Panc1 (cell line): Measurements from ENCODE around the gene GUCY2C. TPM values are rescaled to one million over a fixed set of nuclear protein-coding genes. Genes with fewer than 3 reads are reported as not detected.

ENCODE experiments used
- ATAC-seq: fragments of 200-7000 bp; cut with Tn5 transposase; 2 replicates; pipeline ENCODE4 v1.9.1; 2020; ENCODE audit warnings: mild to moderate bottlenecking, moderate library complexity
- BruUV-seq: library from RNA; stranded (reverse); fragments of 400-500 nt; replicated peaks from 2 replicates; lab custom pipeline; 2021; lab: Mats Ljungman, UMichigan
- CTCF ChIA-PET: fragments of 300-600 bp; sonication (Branson Sonifier 250); formaldehyde crosslinking; loops from one replicate; lab custom pipeline; 2022; ENCODE audit warnings: antibody characterized with exemption; lab: Charles Lee
- POLR2A ChIA-PET: fragments of 300-600 bp; sonication (Branson Sonifier 250); formaldehyde crosslinking; loops from one replicate; lab custom pipeline; 2022; ENCODE audit warnings: antibody characterized with exemption; lab: Charles Lee
- DNase-seq: peaks from one replicate; pipeline ENCODE4 v3.0.0-alpha.2; 2010; ENCODE audit warnings: low read depth, low spot score
- H3K27ac ChIP-seq: 2 replicates; pipeline ENCODE4 v1.5.1; 2011; ENCODE audit warnings: mild to moderate bottlenecking, low read length, inconsistent platforms
- H3K27me3 ChIP-seq: fragments of 200-500 bp; sonication (Bioruptor generic); 2 replicates; pipeline ENCODE4 v1.6.0; 2014; ENCODE audit warnings: low read length, inconsistent platforms; ENCODE audit not compliant: control insufficient read depth, insufficient read depth
- H3K36me3 ChIP-seq: fragments of 200-500 bp; sonication (Bioruptor generic); 2 replicates; pipeline ENCODE4 v1.5.1; 2014; ENCODE audit warnings: inconsistent platforms, mild to moderate bottlenecking, low read length, moderate library complexity; ENCODE audit not compliant: control insufficient read depth, insufficient read depth
- H3K4me1 ChIP-seq: 2 replicates; pipeline ENCODE4 v1.5.1; 2011; ENCODE audit warnings: inconsistent platforms, mild to moderate bottlenecking, low read length, moderate library complexity; ENCODE audit not compliant: control insufficient read depth, insufficient read depth
- H3K4me3 ChIP-seq, 2 experiments: 2 replicates each; pipeline ENCODE4 v1.5.1; 2011 to 2012; ENCODE audit warnings: low read depth in 2 of 2, low read length in 2 of 2, mild to moderate bottlenecking in 2 of 2, inconsistent platforms in 1 of 2, moderate library complexity in 1 of 2
- H3K9me3 ChIP-seq: fragments of 200-500 bp; sonication (Bioruptor generic); 2 replicates; pipeline ENCODE4 v1.5.1; 2014; ENCODE audit warnings: low read depth, mild to moderate bottlenecking, inconsistent platforms, low read length, moderate library complexity; ENCODE audit not compliant: control insufficient read depth, insufficient read depth
- POLR2AphosphoS5 ChIP-seq: IDR thresholded peaks from 2 replicates; pipeline ENCODE4 v1.6.1; 2012; ENCODE audit warnings: mild to moderate bottlenecking, low read depth, low read length, moderate library complexity
- SIN3A ChIP-seq: IDR thresholded peaks from 2 replicates; pipeline ENCODE4 v1.6.1; 2012; ENCODE audit warnings: low read depth, mild to moderate bottlenecking, low read length, moderate library complexity, borderline replicate concordance; ENCODE audit not compliant: insufficient read depth
- TCF7L2 ChIP-seq: IDR thresholded peaks from 2 replicates; pipeline ENCODE4 v1.6.1; 2011; ENCODE audit warnings: mild to moderate bottlenecking, low read depth, low read length, inconsistent platforms
- in situ Hi-C: cut with HindIII; loops from 2 replicates; pipeline ENCODE4 v1.10.0; 2016; ENCODE audit warnings: low sequenced_read_pairs, low pct_unique_long_range_greater_than_20kb
- intact Hi-C: fragments of 100-400 bp; cut with micrococcal nuclease; formaldehyde crosslinking; loops from one replicate; pipeline ENCODE4 v1.10.0; 2022; ENCODE audit not compliant: unreplicated experiment
- total RNA-seq: library from RNA; stranded (reverse); gene quantifications from one replicate; pipeline ENCODE4 v1.2.1, GENCODE V29; 2021; ENCODE audit not compliant: unreplicated experiment
- TF ChIP-seq, protein P1 (sequence below): fragments of 450-650 bp; IDR thresholded peaks from 2 replicates; pipeline ENCODE4 v1.5.1; 2017; ENCODE audit warnings: mild to moderate bottlenecking
- TF ChIP-seq, protein P2 (sequence below), 2 experiments: IDR thresholded peaks; 2 replicates each; pipeline ENCODE4 v1.6.1; 2011 to 2012; ENCODE audit warnings: low read depth in 2 of 2, control low read depth in 1 of 2, low read length in 1 of 2, mild to moderate bottlenecking in 1 of 2, moderate library complexity in 1 of 2; ENCODE audit not compliant: insufficient read depth in 1 of 2

Gene GUCY2C
- total RNA-seq, 1 experiment from 2014 or later: 0.13 TPM

DNA sequence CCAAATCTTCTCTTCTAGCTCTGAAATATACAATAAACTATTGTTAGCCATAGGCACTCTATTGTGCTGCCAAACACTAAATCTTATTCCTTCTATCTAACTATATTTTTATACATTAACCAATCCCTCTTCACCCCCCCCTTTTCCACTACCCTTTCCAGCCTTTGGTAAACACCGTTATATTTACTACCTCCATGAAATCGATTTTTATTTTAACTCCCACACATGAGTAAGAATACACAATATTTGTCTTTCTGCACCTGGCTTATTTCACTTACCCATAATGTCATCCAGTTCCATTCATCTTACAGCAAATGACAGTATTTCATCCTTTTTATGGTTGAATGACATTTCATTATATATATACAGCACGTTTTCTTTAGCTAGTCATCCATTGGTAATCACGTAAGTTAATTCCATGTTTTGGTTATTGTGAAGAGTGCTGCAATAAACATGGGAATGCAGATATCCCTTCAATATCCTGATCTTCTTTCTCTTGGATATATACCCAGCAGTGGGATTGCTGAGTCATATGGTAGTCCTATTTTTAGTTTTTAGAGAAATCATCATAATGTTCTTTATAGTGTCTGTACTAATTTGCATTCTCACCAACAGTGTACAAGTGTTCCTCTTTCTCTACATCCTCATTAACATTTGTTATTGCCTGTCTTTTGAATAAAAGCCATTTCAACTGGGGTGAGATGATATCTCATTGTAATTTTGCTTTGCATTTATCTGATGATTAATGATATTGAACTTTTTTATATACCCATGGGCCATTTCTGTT lies 94.5 kb downstream of the GUCY2C start:
- DNase-seq: no peak
- no peaks in the 10 kb centered on the region for H3K27me3 ChIP-seq
- no peak overlapping the region for H3K4me3 ChIP-seq
- intact Hi-C loops: no loop called here
- TF ChIP-seq, protein P1, sequence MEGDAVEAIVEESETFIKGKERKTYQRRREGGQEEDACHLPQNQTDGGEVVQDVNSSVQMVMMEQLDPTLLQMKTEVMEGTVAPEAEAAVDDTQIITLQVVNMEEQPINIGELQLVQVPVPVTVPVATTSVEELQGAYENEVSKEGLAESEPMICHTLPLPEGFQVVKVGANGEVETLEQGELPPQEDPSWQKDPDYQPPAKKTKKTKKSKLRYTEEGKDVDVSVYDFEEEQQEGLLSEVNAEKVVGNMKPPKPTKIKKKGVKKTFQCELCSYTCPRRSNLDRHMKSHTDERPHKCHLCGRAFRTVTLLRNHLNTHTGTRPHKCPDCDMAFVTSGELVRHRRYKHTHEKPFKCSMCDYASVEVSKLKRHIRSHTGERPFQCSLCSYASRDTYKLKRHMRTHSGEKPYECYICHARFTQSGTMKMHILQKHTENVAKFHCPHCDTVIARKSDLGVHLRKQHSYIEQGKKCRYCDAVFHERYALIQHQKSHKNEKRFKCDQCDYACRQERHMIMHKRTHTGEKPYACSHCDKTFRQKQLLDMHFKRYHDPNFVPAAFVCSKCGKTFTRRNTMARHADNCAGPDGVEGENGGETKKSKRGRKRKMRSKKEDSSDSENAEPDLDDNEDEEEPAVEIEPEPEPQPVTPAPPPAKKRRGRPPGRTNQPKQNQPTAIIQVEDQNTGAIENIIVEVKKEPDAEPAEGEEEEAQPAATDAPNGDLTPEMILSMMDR: no peak
- ATAC-seq: no peak
- ChIA-PET POLR2A (no interaction called here), CTCF (no interaction called here)
- no TSS peak for BruUV-seq
- in situ Hi-C loops: no loop called here
- H3K9me3 ChIP-seq: peaks cover 12% of the 10 kb centered on the region; the same call in 1 of the 2 replicates
- H3K36me3 ChIP-seq: no peaks in the 10 kb centered on the region
- H3K27ac ChIP-seq: no peak overlapping the region
- H3K4me1 ChIP-seq: no peaks in the 10 kb centered on the region

DNA sequence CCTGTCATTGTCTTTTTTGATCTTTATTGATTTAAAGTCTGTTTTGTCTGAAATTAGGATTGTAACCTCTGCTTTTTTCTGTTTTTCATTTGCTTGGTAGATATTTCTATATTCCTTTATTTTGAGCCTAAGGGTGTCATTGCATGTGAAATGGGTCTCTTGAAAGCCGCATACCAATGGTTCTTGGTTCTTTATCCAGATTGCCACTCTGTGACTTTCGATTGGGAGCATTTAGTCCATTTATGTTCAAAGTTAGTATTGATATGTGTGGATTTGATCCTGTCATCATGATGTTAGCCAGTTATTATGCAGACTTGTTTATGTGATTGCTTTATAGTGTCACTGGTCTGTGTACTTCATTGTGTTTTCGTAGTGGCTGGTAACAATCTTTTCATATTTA lies 98.9 kb downstream of the GUCY2C start:
- DNase-seq (no peak), ATAC-seq (no peak)
- no TSS peak for BruUV-seq
- H3K36me3 ChIP-seq: no peaks in the 10 kb centered on the region
- H3K27ac ChIP-seq: no peak overlapping the region
- ChIA-PET POLR2A (no interaction called here), CTCF (no interaction called here)
- no peaks in the 10 kb centered on the region for H3K27me3 ChIP-seq
- TF ChIP-seq TCF7L2: no peak
- TF ChIP-seq, protein P2, sequence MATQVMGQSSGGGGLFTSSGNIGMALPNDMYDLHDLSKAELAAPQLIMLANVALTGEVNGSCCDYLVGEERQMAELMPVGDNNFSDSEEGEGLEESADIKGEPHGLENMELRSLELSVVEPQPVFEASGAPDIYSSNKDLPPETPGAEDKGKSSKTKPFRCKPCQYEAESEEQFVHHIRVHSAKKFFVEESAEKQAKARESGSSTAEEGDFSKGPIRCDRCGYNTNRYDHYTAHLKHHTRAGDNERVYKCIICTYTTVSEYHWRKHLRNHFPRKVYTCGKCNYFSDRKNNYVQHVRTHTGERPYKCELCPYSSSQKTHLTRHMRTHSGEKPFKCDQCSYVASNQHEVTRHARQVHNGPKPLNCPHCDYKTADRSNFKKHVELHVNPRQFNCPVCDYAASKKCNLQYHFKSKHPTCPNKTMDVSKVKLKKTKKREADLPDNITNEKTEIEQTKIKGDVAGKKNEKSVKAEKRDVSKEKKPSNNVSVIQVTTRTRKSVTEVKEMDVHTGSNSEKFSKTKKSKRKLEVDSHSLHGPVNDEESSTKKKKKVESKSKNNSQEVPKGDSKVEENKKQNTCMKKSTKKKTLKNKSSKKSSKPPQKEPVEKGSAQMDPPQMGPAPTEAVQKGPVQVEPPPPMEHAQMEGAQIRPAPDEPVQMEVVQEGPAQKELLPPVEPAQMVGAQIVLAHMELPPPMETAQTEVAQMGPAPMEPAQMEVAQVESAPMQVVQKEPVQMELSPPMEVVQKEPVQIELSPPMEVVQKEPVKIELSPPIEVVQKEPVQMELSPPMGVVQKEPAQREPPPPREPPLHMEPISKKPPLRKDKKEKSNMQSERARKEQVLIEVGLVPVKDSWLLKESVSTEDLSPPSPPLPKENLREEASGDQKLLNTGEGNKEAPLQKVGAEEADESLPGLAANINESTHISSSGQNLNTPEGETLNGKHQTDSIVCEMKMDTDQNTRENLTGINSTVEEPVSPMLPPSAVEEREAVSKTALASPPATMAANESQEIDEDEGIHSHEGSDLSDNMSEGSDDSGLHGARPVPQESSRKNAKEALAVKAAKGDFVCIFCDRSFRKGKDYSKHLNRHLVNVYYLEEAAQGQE (IDR thresholded peaks at IDR 0.05; ENCODE audit: insufficient read depth in 1 of 2, low read depth in 2 of 2, low read length in 1 of 2): no peak
- TF ChIP-seq POLR2AphosphoS5: no peak
- TF ChIP-seq, protein P1: no peak
- TF ChIP-seq SIN3A: no peak
- H3K9me3 ChIP-seq: no peaks in the 10 kb centered on the region
- intact Hi-C loops (no loop called here), in situ Hi-C loops (no loop called here)
- H3K4me3 ChIP-seq: no peak overlapping the region
- no peaks in the 10 kb centered on the region for H3K4me1 ChIP-seq
